SK-N-SH treated with all-trans-retinoic acid at 6 μM for 48 hours (cell line): ENCODE results near the gene MACROD1.

ENCODE experiments used
- CREB5 ChIP-seq: fragments of 250-450 bp; sonication (Bioruptor Pico); IDR thresholded peaks from 2 replicates; pipeline ENCODE4 v1.5.1; 2020; ENCODE audit warnings: low read depth, mild to moderate bottlenecking, moderate library complexity
- CSDC2 ChIP-seq: fragments of 250-450 bp; sonication (Bioruptor Pico); IDR thresholded peaks from 2 replicates; pipeline ENCODE4 v1.5.0; 2020; ENCODE audit warnings: mild to moderate bottlenecking, moderate library complexity
- CSRNP3 ChIP-seq: fragments of 250-450 bp; sonication (Bioruptor Pico); IDR thresholded peaks from 2 replicates; pipeline ENCODE4 v1.5.1; 2021; ENCODE audit warnings: mild to moderate bottlenecking, moderate library complexity
- ZFP3 ChIP-seq: fragments of 250-450 bp; sonication (Bioruptor Pico); IDR thresholded peaks from 2 replicates; pipeline ENCODE4 v1.5.0; 2020; ENCODE audit warnings: mild to moderate bottlenecking, moderate library complexity
- ZFP30 ChIP-seq: fragments of 450-650 bp; formaldehyde crosslinking; IDR thresholded peaks from 2 replicates; pipeline ENCODE4 v1.5.0; 2022; ENCODE audit warnings: mild to moderate bottlenecking, moderate library complexity

- TF ChIP-seq CSDC2 (no peak), CSRNP3 (CRISPR knock-in tag) (no peak), ZFP30 (CRISPR knock-in tag) (no peak), ZFP3 (CRISPR knock-in tag) (no peak), CREB5 (CRISPR knock-in tag) (no peak)
Measured at GRCh38 chr11:64120951-64121569, 44.9 kb downstream of the MACROD1 start.
